ENCODE results near the gene CDIP1.

The CDIP1 gene

DNA sequence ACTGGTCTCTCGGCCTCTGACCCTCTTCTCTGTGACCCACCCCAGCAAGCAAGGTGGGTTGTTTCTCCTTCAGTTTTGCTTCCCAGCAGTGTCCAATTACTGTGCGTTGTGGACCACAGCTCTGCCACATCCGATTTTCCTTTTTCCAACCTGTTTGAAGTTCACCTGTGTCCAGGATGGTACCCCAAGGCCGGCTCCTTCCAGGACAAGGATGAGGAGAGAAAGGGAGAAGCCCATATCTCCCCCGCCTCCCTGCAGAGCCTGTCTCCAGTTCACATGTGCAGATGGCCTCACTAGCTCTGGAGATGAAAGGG lies 77.7 kb downstream of the CDIP1 start:
- no peaks in the 10 kb centered on the region for H3K4me1 ChIP-seq (ENCODE audit: control insufficient read depth, insufficient read depth, low read length)
- H3K36me3 ChIP-seq (ENCODE audit: control insufficient read depth, insufficient read depth, low read length): peaks cover 10% of the 10 kb centered on the region
- 94 to 95% methylated on average over 5 of the region's 5 CpGs for WGBS, 2 experiments
- no peaks in the 10 kb centered on the region for H3K9me3 ChIP-seq (ENCODE audit: control insufficient read depth, low read length)
- no peak overlapping the region for H3K27ac ChIP-seq (ENCODE audit: insufficient read depth, low read depth, low read length, poor library complexity, severe bottlenecking)
- no peak overlapping the region for H3K4me3 ChIP-seq (ENCODE audit: insufficient read depth, low read depth, low read length)
- no peaks in the 10 kb centered on the region for H3K27me3 ChIP-seq (ENCODE audit: control insufficient read depth, insufficient read depth, low read length, poor library complexity, severe bottlenecking)
